A673 (cell line): ENCODE measurements around the gene GPATCH3.

Source experiments
- EZH2 ChIP-seq: fragments of 200-600 bp; sonication (generic); IDR thresholded peaks from 2 replicates; pipeline ENCODE4 v1.6.1; 2017; ENCODE audit warnings: borderline replicate concordance, low read depth, mild to moderate bottlenecking, mixed read lengths, antibody characterized with exemption, low read length; ENCODE audit not compliant: poor library complexity, severe bottlenecking
- TF ChIP-seq, protein P1 (sequence below): fragments of 300-800, 200-600 bp; sonication (generic); conservative IDR thresholded peaks from 2 replicates; pipeline ENCODE4 v1.5.1; 2017; ENCODE audit warnings: low read depth, mild to moderate bottlenecking, antibody characterized with exemption, low read length, moderate library complexity, mixed read lengths

DNA sequence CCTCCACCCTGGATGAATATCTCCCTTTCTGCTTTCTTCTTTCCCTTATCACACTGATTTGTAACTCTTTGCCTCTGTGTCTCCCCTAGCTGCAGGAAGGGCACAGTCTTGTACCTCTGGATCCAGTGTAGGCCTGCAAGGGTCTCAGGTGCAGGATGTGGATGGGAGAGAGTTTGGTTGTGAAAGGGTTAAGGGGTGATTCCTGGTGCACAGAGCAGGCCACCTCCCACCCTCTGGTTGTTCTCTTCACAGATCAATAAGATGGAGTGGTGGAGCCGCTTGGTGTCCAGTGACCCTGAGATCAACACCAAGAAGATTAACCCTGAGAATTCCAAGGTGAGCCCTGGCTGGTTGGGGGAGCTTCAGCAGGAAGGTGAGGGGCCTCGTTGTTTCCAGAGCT, 44.9 kb upstream of the GPATCH3 start:
- TF ChIP-seq, protein P1, sequence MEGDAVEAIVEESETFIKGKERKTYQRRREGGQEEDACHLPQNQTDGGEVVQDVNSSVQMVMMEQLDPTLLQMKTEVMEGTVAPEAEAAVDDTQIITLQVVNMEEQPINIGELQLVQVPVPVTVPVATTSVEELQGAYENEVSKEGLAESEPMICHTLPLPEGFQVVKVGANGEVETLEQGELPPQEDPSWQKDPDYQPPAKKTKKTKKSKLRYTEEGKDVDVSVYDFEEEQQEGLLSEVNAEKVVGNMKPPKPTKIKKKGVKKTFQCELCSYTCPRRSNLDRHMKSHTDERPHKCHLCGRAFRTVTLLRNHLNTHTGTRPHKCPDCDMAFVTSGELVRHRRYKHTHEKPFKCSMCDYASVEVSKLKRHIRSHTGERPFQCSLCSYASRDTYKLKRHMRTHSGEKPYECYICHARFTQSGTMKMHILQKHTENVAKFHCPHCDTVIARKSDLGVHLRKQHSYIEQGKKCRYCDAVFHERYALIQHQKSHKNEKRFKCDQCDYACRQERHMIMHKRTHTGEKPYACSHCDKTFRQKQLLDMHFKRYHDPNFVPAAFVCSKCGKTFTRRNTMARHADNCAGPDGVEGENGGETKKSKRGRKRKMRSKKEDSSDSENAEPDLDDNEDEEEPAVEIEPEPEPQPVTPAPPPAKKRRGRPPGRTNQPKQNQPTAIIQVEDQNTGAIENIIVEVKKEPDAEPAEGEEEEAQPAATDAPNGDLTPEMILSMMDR: no peak
- TF ChIP-seq EZH2: no peak
